H1 (cell line): Measurements from ENCODE around the gene AQP2. TPM values are rescaled to one million over a fixed set of nuclear protein-coding genes. Genes with fewer than 3 reads are reported as not detected.

Experiments
- HDAC2 ChIP-seq, 2 experiments: fragments of 300-600 bp in 1 of 2; sonication (generic) in 1 of 2; IDR thresholded peaks; 2 replicates each; pipeline ENCODE4 v1.6.1; 2011 to 2012; ENCODE audit warnings: low read depth in 2 of 2, low read length in 2 of 2, mild to moderate bottlenecking in 2 of 2, moderate library complexity in 2 of 2, borderline replicate concordance in 1 of 2, inconsistent platforms in 1 of 2
- POLR2A ChIP-seq, 2 experiments: IDR thresholded peaks; 1 replicate in 1 of 2; 2 replicates in 1 of 2; pipeline ENCODE4 v1.6.1; 2011; ENCODE audit warnings: low read depth in 2 of 2, low read length in 2 of 2, mild to moderate bottlenecking in 2 of 2; ENCODE audit errors: control extremely low read depth in 1 of 2
- polyA plus RNA-seq, 7 experiments: library from polyadenylated mRNA; depleted of rRNA in 3 of 7; stranded (reverse) in 5 of 7; unstranded in 2 of 7; fragments of >200 nt in 5 of 7; fragments of 200-250 nt in 2 of 7; gene quantifications; 1 replicate in 5 of 7; 2 replicates in 1 of 7; 4 replicates in 1 of 7; pipeline versions ENCODE4 v1.2.1 to v1.2.3, GENCODE V29; 2011 to 2013; ENCODE audit warnings: missing spikeins in 2 of 7, mixed read lengths in 2 of 7
- total RNA-seq: library from RNA; stranded (reverse); fragmentation: NEBNext Ultra II Directional; extraction: Animal tissue kit (Norgen Biotek cat#: 25700); gene quantifications from 2 replicates; pipeline ENCODE4 v1.2.1, GENCODE V29; 2021
- TF ChIP-seq, protein P1 (sequence below): IDR thresholded peaks from 2 replicates; pipeline ENCODE4 v1.6.1; 2012; ENCODE audit warnings: inconsistent platforms

AQP2 gene
- total and polyA plus RNA-seq, 2 of the 8 experiments (the other 6 are each of a cell fraction or from before 2014, with no cell fraction given), result not detected

DNA sequence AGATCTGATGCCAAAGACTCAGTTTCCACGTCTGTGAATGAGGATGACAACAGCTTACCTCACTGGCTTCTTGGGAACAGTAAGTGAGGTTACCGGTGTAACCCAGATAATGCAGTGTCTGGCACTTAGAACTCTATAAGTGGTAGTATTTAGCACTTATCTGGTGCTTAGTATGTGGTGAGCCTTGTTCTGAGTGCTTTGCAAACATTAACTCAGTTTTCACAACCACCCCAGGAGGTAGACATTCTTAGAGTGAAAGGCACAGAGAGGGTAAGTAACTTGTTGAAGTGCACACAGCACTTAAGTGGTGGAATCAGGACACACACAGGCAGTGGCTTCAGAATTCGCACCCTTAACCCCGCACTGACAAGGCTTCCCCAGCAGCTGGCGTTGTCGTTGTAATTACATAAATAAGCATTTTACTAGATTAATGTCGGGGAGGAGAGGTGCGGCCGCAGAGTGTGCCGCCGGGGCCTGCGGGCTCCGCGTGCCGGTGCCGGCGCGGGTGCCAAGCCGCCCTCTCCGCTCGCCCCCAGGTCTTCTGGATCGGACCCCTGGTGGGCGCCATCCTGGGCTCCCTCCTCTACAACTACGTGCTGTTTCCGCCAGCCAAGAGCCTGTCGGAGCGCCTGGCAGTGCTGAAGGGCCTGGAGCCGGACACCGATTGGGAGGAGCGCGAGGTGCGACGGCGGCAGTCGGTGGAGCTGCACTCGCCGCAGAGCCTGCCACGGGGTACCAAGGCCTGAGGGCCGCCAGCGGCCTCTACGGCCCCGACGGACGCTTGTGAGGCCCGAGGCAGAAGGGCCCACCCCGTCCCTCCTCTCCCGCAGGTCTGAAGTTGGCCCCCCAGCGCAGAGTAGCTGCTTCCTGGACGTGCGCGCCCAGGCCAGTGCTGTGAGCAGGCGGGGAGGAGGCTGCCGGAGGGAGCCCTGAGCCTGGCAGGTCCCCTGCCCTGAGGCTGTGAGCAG, 4.6 kb downstream of the AQP2 start (continued):
- no peak for TF ChIP-seq POLR2A (IDR thresholded peaks at IDR 0.05; ENCODE audit: control extremely low read depth in 1 of 2, low read depth in 2 of 2, low read length in 2 of 2)
- TF ChIP-seq, protein P1, sequence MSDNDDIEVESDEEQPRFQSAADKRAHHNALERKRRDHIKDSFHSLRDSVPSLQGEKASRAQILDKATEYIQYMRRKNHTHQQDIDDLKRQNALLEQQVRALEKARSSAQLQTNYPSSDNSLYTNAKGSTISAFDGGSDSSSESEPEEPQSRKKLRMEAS, result peak; percentile 82
- TF ChIP-seq HDAC2 (IDR thresholded peaks at IDR 0.05; ENCODE audit: borderline replicate concordance in 1 of 2, low read depth in 2 of 2, low read length in 2 of 2), result peak in 1 of 2 experiments; percentile 25; a peak in 1 of 4 replicates
